ENCODE measurements around the gene ALAS1. TPM values are rescaled to one million over a fixed set of nuclear protein-coding genes. Genes with fewer than 3 reads are reported as not detected.

ALAS1 gene
- total and polyA plus RNA-seq, 2 experiments from 2014 or later, result 17.8 to 42.8 TPM

DNA sequence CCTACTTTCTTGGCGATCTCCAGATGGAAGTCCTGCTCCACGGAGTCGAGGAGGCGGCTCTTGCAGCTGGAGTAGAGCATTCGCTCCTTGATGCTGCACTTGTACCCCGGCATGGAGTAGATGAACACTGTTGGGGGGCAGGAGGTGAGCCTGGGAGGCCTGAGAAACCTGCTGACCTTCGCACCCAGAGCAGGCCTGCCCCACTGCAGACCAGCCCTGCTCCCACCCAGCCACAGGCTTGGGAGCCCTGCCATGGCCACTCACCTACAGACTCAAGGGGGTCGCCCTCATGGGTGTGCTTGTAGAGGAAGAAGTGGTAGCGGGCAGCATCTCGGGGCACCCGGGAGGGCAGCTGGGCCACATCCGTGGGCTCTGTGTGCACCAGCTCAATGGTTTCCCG is 31.7 kb downstream of the ALAS1 start (continued):
- TF ChIP-seq, protein P1, sequence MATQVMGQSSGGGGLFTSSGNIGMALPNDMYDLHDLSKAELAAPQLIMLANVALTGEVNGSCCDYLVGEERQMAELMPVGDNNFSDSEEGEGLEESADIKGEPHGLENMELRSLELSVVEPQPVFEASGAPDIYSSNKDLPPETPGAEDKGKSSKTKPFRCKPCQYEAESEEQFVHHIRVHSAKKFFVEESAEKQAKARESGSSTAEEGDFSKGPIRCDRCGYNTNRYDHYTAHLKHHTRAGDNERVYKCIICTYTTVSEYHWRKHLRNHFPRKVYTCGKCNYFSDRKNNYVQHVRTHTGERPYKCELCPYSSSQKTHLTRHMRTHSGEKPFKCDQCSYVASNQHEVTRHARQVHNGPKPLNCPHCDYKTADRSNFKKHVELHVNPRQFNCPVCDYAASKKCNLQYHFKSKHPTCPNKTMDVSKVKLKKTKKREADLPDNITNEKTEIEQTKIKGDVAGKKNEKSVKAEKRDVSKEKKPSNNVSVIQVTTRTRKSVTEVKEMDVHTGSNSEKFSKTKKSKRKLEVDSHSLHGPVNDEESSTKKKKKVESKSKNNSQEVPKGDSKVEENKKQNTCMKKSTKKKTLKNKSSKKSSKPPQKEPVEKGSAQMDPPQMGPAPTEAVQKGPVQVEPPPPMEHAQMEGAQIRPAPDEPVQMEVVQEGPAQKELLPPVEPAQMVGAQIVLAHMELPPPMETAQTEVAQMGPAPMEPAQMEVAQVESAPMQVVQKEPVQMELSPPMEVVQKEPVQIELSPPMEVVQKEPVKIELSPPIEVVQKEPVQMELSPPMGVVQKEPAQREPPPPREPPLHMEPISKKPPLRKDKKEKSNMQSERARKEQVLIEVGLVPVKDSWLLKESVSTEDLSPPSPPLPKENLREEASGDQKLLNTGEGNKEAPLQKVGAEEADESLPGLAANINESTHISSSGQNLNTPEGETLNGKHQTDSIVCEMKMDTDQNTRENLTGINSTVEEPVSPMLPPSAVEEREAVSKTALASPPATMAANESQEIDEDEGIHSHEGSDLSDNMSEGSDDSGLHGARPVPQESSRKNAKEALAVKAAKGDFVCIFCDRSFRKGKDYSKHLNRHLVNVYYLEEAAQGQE (IDR thresholded peaks at IDR 0.05; ENCODE audit: unreplicated experiment), result no peak
- TF ChIP-seq, protein P2, sequence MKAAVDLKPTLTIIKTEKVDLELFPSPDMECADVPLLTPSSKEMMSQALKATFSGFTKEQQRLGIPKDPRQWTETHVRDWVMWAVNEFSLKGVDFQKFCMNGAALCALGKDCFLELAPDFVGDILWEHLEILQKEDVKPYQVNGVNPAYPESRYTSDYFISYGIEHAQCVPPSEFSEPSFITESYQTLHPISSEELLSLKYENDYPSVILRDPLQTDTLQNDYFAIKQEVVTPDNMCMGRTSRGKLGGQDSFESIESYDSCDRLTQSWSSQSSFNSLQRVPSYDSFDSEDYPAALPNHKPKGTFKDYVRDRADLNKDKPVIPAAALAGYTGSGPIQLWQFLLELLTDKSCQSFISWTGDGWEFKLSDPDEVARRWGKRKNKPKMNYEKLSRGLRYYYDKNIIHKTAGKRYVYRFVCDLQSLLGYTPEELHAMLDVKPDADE (IDR thresholded peaks at IDR 0.05), result no peak

DNA sequence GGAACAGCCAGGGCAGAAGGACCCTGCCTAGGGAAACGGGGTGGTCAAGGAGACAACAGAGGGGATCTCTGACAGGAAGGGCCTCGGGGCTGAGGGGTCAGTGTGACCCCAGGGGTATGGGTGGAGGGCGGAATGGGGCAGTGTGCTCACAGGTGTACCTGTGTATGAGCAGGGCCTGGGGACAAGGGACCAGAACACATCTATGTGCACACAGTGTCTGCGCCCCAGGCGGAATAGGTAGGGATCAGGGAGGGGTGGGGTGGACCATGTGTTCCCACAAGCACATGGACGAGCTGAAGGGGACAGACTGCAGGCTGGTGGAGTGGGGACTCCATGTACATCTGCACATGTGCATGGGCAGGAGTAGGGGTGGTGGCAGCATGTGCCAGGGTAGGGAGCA is 32.5 kb downstream of the ALAS1 start:
- no peak overlapping the region; the same call in 1 of the 2 replicates for H3K27ac Mint-ChIP-seq
- TF ChIP-seq, protein P2 (IDR thresholded peaks at IDR 0.05), result no peak
- TF ChIP-seq STAT1 (IDR thresholded peaks at IDR 0.05; ENCODE audit: unreplicated experiment) (no peak), POLR2AphosphoS5 (IDR thresholded peaks at IDR 0.05; ENCODE audit: low read depth) (no peak), EZH2 (IDR thresholded peaks at IDR 0.05; ENCODE audit: low read depth, unreplicated experiment) (no peak), CREB1 (CRISPR knock-in tag; IDR thresholded peaks at IDR 0.05; ENCODE audit: low read depth) (no peak), JUNB (IDR thresholded peaks at IDR 0.05; ENCODE audit: unreplicated experiment) (no peak), EZH2phosphoT487 (IDR thresholded peaks at IDR 0.05; ENCODE audit: unreplicated experiment) (no peak), ZNF114 (CRISPR knock-in tag; IDR thresholded peaks at IDR 0.05) (no peak), NANOG (IDR thresholded peaks at IDR 0.05; ENCODE audit: borderline replicate concordance) (no peak), ZNF331 (CRISPR knock-in tag; IDR thresholded peaks at IDR 0.05; ENCODE audit: low read depth) (no peak)
- TF ChIP-seq, protein P3, sequence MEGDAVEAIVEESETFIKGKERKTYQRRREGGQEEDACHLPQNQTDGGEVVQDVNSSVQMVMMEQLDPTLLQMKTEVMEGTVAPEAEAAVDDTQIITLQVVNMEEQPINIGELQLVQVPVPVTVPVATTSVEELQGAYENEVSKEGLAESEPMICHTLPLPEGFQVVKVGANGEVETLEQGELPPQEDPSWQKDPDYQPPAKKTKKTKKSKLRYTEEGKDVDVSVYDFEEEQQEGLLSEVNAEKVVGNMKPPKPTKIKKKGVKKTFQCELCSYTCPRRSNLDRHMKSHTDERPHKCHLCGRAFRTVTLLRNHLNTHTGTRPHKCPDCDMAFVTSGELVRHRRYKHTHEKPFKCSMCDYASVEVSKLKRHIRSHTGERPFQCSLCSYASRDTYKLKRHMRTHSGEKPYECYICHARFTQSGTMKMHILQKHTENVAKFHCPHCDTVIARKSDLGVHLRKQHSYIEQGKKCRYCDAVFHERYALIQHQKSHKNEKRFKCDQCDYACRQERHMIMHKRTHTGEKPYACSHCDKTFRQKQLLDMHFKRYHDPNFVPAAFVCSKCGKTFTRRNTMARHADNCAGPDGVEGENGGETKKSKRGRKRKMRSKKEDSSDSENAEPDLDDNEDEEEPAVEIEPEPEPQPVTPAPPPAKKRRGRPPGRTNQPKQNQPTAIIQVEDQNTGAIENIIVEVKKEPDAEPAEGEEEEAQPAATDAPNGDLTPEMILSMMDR (conservative IDR thresholded peaks at IDR 0.05; ENCODE audit: low read depth in 2 of 2), result no peak
- TF ChIP-seq, protein P1 (IDR thresholded peaks at IDR 0.05; ENCODE audit: unreplicated experiment), result no peak

More for the DNA sequence above, 32.5 kb downstream of the ALAS1 start:
- Histone ChIP-seq H3K4me2 (no peak overlapping the region), H3K4me3 (no peak overlapping the region), H3K79me2 (replicated peaks; ENCODE audit: insufficient read depth) (no peaks in the 10 kb centered on the region), H4K20me1 (replicated peaks; ENCODE audit: insufficient read depth) (0 out of 2 replicates have a peak, but pooled peaks cover 5% of the 10 kb centered on the region), H3K27ac (ENCODE audit: low read depth) (no peak overlapping the region), H2AFZ (no peak overlapping the region), H3K4me1 (ENCODE audit: insufficient read depth) (no peaks in the 10 kb centered on the region), H3F3A (replicated peaks; ENCODE audit: low read depth) (0 out of 2 replicates have a peak, but pooled peaks cover 6% of the 10 kb centered on the region), H3K36me3 (ENCODE audit: insufficient read depth) (peaks cover 3% of the 10 kb centered on the region; the same call in 1 of the 2 replicates), H3K27me3 (ENCODE audit: insufficient read depth) (no peaks in the 10 kb centered on the region), H3K9me2 (ENCODE audit: insufficient read depth) (no peaks in the 10 kb centered on the region)
- ATAC-seq (no peak), DNase-seq (ENCODE audit: low spot score) (no peak)
- Mint-ChIP-seq H3K27me3 (ENCODE audit: insufficient read depth, low read depth, poor library complexity) (peaks cover 13% of the 10 kb centered on the region), H3K4me3 (no peak overlapping the region), H3K9me3 (no peaks in the 10 kb centered on the region), H3K36me3 (ENCODE audit: low read depth) (peaks cover 24% of the 10 kb centered on the region), H3K4me1 (peaks cover 13% of the 10 kb centered on the region)

Measured in GM23338 (cell line).